Panc1 (cell line): ENCODE measurements around the gene MAGI1. TPM values are rescaled to one million over a fixed set of nuclear protein-coding genes. Genes with fewer than 3 reads are reported as not detected.

Source experiments
- ATAC-seq: fragments of 200-7000 bp; cut with Tn5 transposase; 2 replicates; pipeline ENCODE4 v1.9.1; 2020; ENCODE audit warnings: mild to moderate bottlenecking, moderate library complexity
- BruUV-seq: library from RNA; stranded (reverse); fragments of 400-500 nt; replicated peaks from 2 replicates; lab custom pipeline; 2021; lab: Mats Ljungman, UMichigan
- CTCF ChIA-PET: fragments of 300-600 bp; sonication (Branson Sonifier 250); formaldehyde crosslinking; loops from one replicate; lab custom pipeline; 2022; ENCODE audit warnings: antibody characterized with exemption; lab: Charles Lee
- POLR2A ChIA-PET: fragments of 300-600 bp; sonication (Branson Sonifier 250); formaldehyde crosslinking; loops from one replicate; lab custom pipeline; 2022; ENCODE audit warnings: antibody characterized with exemption; lab: Charles Lee
- DNase-seq: peaks from one replicate; pipeline ENCODE4 v3.0.0-alpha.2; 2010; ENCODE audit warnings: low read depth, low spot score
- H3K27ac ChIP-seq: 2 replicates; pipeline ENCODE4 v1.5.1; 2011; ENCODE audit warnings: mild to moderate bottlenecking, low read length, inconsistent platforms
- H3K27me3 ChIP-seq: fragments of 200-500 bp; sonication (Bioruptor generic); 2 replicates; pipeline ENCODE4 v1.6.0; 2014; ENCODE audit warnings: low read length, inconsistent platforms; ENCODE audit not compliant: control insufficient read depth, insufficient read depth
- H3K36me3 ChIP-seq: fragments of 200-500 bp; sonication (Bioruptor generic); 2 replicates; pipeline ENCODE4 v1.5.1; 2014; ENCODE audit warnings: inconsistent platforms, mild to moderate bottlenecking, low read length, moderate library complexity; ENCODE audit not compliant: control insufficient read depth, insufficient read depth
- H3K4me1 ChIP-seq: 2 replicates; pipeline ENCODE4 v1.5.1; 2011; ENCODE audit warnings: inconsistent platforms, mild to moderate bottlenecking, low read length, moderate library complexity; ENCODE audit not compliant: control insufficient read depth, insufficient read depth
- H3K4me3 ChIP-seq, 2 experiments: 2 replicates each; pipeline ENCODE4 v1.5.1; 2011 to 2012; ENCODE audit warnings: low read depth in 2 of 2, low read length in 2 of 2, mild to moderate bottlenecking in 2 of 2, inconsistent platforms in 1 of 2, moderate library complexity in 1 of 2
- H3K9me3 ChIP-seq: fragments of 200-500 bp; sonication (Bioruptor generic); 2 replicates; pipeline ENCODE4 v1.5.1; 2014; ENCODE audit warnings: low read depth, mild to moderate bottlenecking, inconsistent platforms, low read length, moderate library complexity; ENCODE audit not compliant: control insufficient read depth, insufficient read depth
- POLR2AphosphoS5 ChIP-seq: IDR thresholded peaks from 2 replicates; pipeline ENCODE4 v1.6.1; 2012; ENCODE audit warnings: mild to moderate bottlenecking, low read depth, low read length, moderate library complexity
- SIN3A ChIP-seq: IDR thresholded peaks from 2 replicates; pipeline ENCODE4 v1.6.1; 2012; ENCODE audit warnings: low read depth, mild to moderate bottlenecking, low read length, moderate library complexity, borderline replicate concordance; ENCODE audit not compliant: insufficient read depth
- TCF7L2 ChIP-seq: IDR thresholded peaks from 2 replicates; pipeline ENCODE4 v1.6.1; 2011; ENCODE audit warnings: mild to moderate bottlenecking, low read depth, low read length, inconsistent platforms
- in situ Hi-C: cut with HindIII; loops from 2 replicates; pipeline ENCODE4 v1.10.0; 2016; ENCODE audit warnings: low sequenced_read_pairs, low pct_unique_long_range_greater_than_20kb
- intact Hi-C: fragments of 100-400 bp; cut with micrococcal nuclease; formaldehyde crosslinking; loops from one replicate; pipeline ENCODE4 v1.10.0; 2022; ENCODE audit not compliant: unreplicated experiment
- total RNA-seq: library from RNA; stranded (reverse); gene quantifications from one replicate; pipeline ENCODE4 v1.2.1, GENCODE V29; 2021; ENCODE audit not compliant: unreplicated experiment
- TF ChIP-seq, protein P1 (sequence below), 2 experiments: IDR thresholded peaks; 2 replicates each; pipeline ENCODE4 v1.6.1; 2011 to 2012; ENCODE audit warnings: low read depth in 2 of 2, control low read depth in 1 of 2, low read length in 1 of 2, mild to moderate bottlenecking in 1 of 2, moderate library complexity in 1 of 2; ENCODE audit not compliant: insufficient read depth in 1 of 2
- TF ChIP-seq, protein P2 (sequence below): fragments of 450-650 bp; IDR thresholded peaks from 2 replicates; pipeline ENCODE4 v1.5.1; 2017; ENCODE audit warnings: mild to moderate bottlenecking

Gene MAGI1
- total RNA-seq, 1 experiment from 2014 or later = 9.5 TPM

DNA sequence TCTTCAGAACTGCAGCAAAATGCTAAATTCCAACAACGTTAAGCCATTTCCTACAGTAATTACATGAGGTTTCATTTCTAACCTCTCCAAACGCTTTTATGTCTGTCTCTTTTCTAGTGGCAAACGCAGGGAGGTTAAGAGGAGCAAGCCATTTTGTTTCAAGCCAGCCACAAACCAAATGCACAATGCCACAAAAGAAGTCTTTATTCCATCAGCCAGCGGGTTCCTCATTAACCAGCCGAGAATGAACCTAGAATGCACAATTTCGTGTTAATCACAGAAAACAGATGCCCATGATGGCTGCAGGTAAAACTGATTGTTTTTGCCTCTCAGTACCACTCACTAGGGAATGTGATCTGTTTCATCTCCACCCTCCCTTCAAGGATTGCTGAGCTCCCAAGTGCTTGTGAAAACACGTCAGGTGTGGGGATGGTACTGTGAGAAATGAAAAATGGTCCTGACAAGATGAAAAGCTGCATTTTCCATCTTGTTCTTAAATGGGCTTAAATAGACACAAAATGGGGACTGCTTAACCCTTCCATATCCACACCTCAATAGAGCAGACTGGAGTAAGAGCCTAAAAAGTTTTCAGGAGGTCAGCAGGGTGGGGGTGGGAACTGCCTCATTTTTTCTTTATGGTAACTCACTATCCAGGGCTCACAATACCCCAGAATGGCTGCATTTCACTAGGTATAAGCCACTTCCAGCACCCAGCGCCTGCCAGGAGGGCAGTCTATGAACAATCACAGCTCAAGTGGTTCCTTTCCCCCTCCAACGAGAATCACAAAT lies 277.1 kb downstream of the MAGI1 start:
- Histone ChIP-seq H3K9me3 (no peaks in the 10 kb centered on the region), H3K36me3 (no peaks in the 10 kb centered on the region), H3K27ac (no peak overlapping the region), H3K27me3 (no peaks in the 10 kb centered on the region), H3K4me3 (no peak overlapping the region), H3K4me1 (no peaks in the 10 kb centered on the region)
- ATAC-seq (no peak), DNase-seq (no peak)
- POLR2A ChIA-PET = no interaction called here
- CTCF ChIA-PET = no interaction called here
- intact Hi-C loops = no loop called here
- TF ChIP-seq, protein P1, sequence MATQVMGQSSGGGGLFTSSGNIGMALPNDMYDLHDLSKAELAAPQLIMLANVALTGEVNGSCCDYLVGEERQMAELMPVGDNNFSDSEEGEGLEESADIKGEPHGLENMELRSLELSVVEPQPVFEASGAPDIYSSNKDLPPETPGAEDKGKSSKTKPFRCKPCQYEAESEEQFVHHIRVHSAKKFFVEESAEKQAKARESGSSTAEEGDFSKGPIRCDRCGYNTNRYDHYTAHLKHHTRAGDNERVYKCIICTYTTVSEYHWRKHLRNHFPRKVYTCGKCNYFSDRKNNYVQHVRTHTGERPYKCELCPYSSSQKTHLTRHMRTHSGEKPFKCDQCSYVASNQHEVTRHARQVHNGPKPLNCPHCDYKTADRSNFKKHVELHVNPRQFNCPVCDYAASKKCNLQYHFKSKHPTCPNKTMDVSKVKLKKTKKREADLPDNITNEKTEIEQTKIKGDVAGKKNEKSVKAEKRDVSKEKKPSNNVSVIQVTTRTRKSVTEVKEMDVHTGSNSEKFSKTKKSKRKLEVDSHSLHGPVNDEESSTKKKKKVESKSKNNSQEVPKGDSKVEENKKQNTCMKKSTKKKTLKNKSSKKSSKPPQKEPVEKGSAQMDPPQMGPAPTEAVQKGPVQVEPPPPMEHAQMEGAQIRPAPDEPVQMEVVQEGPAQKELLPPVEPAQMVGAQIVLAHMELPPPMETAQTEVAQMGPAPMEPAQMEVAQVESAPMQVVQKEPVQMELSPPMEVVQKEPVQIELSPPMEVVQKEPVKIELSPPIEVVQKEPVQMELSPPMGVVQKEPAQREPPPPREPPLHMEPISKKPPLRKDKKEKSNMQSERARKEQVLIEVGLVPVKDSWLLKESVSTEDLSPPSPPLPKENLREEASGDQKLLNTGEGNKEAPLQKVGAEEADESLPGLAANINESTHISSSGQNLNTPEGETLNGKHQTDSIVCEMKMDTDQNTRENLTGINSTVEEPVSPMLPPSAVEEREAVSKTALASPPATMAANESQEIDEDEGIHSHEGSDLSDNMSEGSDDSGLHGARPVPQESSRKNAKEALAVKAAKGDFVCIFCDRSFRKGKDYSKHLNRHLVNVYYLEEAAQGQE (IDR thresholded peaks at IDR 0.05; ENCODE audit: insufficient read depth in 1 of 2, low read depth in 2 of 2, low read length in 1 of 2) = no peak
- TF ChIP-seq SIN3A (no peak), POLR2AphosphoS5 (no peak), TCF7L2 (no peak)
- TF ChIP-seq, protein P2, sequence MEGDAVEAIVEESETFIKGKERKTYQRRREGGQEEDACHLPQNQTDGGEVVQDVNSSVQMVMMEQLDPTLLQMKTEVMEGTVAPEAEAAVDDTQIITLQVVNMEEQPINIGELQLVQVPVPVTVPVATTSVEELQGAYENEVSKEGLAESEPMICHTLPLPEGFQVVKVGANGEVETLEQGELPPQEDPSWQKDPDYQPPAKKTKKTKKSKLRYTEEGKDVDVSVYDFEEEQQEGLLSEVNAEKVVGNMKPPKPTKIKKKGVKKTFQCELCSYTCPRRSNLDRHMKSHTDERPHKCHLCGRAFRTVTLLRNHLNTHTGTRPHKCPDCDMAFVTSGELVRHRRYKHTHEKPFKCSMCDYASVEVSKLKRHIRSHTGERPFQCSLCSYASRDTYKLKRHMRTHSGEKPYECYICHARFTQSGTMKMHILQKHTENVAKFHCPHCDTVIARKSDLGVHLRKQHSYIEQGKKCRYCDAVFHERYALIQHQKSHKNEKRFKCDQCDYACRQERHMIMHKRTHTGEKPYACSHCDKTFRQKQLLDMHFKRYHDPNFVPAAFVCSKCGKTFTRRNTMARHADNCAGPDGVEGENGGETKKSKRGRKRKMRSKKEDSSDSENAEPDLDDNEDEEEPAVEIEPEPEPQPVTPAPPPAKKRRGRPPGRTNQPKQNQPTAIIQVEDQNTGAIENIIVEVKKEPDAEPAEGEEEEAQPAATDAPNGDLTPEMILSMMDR = no peak
- in situ Hi-C loops = no loop called here
- BruUV-seq = no TSS peak

DNA sequence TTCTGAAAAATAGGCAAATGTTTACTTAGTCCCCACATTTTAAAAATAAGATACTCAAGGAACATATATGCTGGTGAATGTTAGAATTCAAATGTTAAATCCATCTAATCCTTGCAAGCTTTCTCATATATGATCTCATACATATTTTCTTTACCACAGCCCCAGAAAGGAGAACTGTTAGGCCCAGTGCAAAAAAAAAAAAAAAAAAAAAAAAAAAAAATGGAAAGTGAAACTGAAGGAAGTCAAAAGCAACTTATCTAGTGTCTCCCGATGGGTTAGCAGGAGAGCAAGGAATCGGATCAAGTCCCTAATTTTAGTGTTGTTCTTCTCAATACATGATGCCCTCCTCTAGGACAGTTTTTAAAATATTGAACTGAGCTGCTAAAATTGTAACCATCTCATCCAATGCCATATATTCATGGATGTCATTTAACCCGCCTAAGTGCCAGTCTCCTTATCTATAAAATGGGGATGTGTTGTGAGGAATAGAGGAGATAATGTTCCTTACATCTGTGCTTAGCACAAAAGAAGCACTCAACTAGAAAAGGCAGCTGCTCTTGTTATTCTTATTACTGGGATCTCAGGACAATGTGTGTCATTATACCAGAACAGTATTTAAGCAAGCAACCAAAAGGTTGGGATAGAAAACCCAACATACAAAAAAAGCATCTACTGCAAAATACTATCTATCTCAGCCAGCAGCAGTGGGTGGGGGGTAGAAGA lies 279.7 kb downstream of the MAGI1 start:
- H3K27me3 ChIP-seq = no peaks in the 10 kb centered on the region
- intact Hi-C loops (no loop called here), in situ Hi-C loops (no loop called here)
- DNase-seq (no peak), ATAC-seq (no peak)
- no peaks in the 10 kb centered on the region for H3K4me1 ChIP-seq
- POLR2A ChIA-PET = no interaction called here
- CTCF ChIA-PET = no interaction called here
- no peak overlapping the region for H3K27ac ChIP-seq
- BruUV-seq = no TSS peak
- no peaks in the 10 kb centered on the region for H3K9me3 ChIP-seq
- no peaks in the 10 kb centered on the region for H3K36me3 ChIP-seq
- no peak overlapping the region for H3K4me3 ChIP-seq
- TF ChIP-seq, protein P1 (IDR thresholded peaks at IDR 0.05; ENCODE audit: insufficient read depth in 1 of 2, low read depth in 2 of 2, low read length in 1 of 2) = no peak
- TF ChIP-seq TCF7L2 = no peak
